Suppressor macrophage (primary cell): ENCODE results near the gene WASHC3.
A peak's percentile ranks its signal among the peaks of the same experiment; 100 is the strongest.

Experiments used
- DNase-seq, 4 experiments: peaks; one replicate each; pipeline ENCODE4 v3.0.0-alpha.2; 2020 to 2022

Gene WASHC3

DNA sequence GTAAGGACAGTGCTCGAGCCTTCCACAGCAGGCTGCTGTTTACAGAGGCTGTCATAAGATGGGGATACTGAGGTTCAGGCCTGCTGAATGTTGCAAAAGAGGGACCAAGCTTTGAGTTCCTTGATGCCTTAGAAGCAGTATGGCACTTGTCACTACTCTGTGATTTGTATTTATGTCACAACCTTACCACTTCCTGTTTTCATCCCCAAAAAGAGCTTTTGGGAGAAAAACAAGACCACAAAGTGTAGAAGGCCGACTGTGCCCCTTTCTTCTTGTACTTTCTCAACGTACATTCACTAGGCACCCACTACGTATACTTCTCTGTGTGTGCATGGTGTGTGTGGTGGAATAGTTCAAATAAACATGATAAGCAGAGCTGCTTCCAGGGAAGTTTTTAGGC lies 94.3 kb downstream of the WASHC3 start:
- peak in 3 of 4 experiments; percentile 4 to 29 (median 12) for DNase-seq

DNA sequence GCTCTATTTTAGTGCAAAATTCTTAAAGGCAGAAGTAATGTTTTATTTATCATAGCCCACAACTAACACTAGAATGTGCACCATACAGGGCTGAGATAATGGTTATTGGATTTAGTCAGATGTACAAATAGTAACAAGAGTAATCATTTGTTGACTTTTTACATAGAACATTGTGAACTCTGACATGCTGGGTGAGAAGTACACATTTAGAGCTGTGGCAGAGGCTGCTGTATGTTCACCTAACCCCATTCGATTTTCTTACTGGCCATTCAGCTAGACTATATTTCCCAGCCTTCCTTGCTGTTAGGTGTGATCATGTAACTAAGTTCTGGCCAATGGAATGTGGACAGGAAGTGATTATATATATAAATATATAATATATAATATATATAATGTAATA lies 95.3 kb downstream of the WASHC3 start:
- no peak for DNase-seq

DNA sequence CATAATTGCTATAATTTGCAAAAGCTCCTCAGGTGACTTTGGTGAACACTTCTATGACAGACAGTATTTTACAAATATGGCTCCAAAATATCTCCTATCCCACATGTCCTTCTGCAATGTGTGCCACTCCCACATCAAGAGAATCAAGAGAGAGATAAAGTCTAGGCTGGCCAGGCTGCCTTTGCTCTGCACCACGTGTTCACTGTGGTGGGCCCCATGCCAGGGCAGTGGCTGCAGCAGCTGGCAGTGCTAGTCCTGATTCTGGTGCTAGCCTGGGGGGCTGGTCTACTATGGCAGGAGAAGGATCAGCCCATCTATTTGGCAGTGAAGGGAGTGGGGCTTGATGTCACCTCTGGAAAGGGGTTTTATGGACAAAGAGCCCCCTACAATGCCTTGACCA lies 98.1 kb downstream of the WASHC3 start:
- no peak for DNase-seq
